ENCODE results near the gene CNGA1.
"Not testable (repeated sequence)": the region's sequence is repeated elsewhere in the genome, so short reads cannot be mapped to it uniquely, and the experiment has no call there.

DNA sequence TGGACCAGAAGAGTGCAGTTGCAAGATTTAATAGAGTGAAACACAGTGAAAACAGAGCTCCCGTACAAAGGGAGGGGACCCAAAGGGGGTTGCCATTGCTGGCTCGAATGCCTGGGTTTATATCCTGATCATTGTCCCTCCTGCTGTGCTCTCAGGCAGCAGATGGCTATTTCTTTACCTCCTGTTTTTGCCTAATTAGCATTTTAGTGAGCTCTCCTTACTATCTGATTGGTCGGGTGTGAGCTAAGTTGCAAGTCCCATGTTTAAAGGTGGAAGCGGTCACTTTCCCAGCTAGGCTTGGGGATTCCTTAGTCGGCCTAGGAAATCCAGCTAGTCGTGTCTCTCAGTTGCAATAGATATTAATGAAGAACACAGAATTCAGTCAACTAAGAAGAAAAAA, 5.6 kb downstream of the CNGA1 start:
- TF ChIP-seq CTCF, EP300 (IDR thresholded peaks at IDR 0.05): not testable (repeated sequence)

All from gastroesophageal sphincter (tissue), 3 donors.